Kasumi-1 (cell line): ENCODE data around the gene LRRC17.
A peak's percentile ranks its signal among the peaks of the same experiment; 100 is the strongest.
"Not testable (repeated sequence)": the region's sequence is repeated elsewhere in the genome, so short reads cannot be mapped to it uniquely, and the experiment has no call there.

ENCODE experiments used
- DNase-seq, 2 experiments: peaks; one replicate each; lab custom pipeline; 2025; lab: John Stamatoyannopoulos, UW

Gene LRRC17

GRCh38 chr7:102942868-102943267 is 30.1 kb downstream of the LRRC17 start:
- DNase-seq: no peak

GRCh38 chr7:102943423-102944169 is 30.8 kb downstream of the LRRC17 start:
- no peak for DNase-seq

GRCh38 chr7:102944241-102944640 is 31.4 kb downstream of the LRRC17 start:
- DNase-seq: no peak

GRCh38 chr7:102951839-102952238 is 39.0 kb downstream of the LRRC17 start:
- DNase-seq: no peak

GRCh38 chr7:102953406-102953805 is 40.6 kb downstream of the LRRC17 start:
- no peak for DNase-seq

- not testable (repeated sequence) for DNase-seq
Measured at GRCh38 chr7:102954359-102954758, 41.6 kb downstream of the LRRC17 start.

GRCh38 chr7:102958004-102958403 is 45.2 kb downstream of the LRRC17 start:
- not testable (repeated sequence) for DNase-seq

GRCh38 chr7:102961993-102962392 is 49.2 kb downstream of the LRRC17 start:
- DNase-seq: not testable (repeated sequence)

- no peak for DNase-seq
Measured at GRCh38 chr7:102966465-102966864, 53.7 kb downstream of the LRRC17 start.

GRCh38 chr7:102967798-102968197 is 55.0 kb downstream of the LRRC17 start:
- no peak for DNase-seq

DNA sequence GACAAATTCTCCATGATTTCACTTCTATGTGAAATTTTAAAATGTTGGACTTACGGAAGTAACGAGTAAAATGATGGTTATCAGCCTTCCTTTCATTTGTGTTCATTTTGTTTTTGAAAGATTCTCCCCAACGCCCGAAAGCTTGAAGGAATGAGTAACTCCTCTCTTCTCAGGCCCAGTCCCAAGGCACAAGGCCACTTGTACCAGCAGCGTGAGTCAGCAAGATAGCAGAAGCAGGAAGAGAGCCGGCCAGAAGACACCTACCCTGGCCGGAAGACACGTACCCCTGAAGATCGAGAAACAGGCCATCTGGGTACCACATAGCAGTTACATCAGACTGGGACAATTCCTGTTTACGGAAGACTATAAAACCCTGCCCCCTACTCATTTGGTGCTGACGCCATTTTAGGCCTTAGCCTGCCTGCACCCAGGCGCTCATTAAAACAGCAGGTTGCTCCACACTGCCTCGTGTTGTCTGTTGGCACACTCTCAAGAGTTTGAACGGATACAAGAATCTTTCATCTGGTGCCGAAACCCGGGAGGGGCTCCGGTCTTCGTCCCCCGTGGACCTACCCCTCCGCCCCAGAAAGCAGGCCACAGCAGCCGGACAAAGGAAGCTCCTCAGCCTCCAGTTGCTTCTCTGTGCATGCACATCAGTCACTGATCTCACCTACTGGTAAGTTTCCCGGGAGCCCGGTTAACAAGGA is 60.4 kb downstream of the LRRC17 start:
- DNase-seq: peak; percentile 45 to 65

GRCh38 chr7:102974366-102975236 is 61.8 kb downstream of the LRRC17 start:
- DNase-seq: peak; percentile 26 to 27

GRCh38 chr7:102975854-102976253 is 63.1 kb downstream of the LRRC17 start:
- DNase-seq: no peak

- DNase-seq: no peak
Measured at GRCh38 chr7:102976493-102976892, 63.7 kb downstream of the LRRC17 start.

- DNase-seq: not testable (repeated sequence)
Measured at GRCh38 chr7:102977586-102977985, 64.8 kb downstream of the LRRC17 start.

DNA sequence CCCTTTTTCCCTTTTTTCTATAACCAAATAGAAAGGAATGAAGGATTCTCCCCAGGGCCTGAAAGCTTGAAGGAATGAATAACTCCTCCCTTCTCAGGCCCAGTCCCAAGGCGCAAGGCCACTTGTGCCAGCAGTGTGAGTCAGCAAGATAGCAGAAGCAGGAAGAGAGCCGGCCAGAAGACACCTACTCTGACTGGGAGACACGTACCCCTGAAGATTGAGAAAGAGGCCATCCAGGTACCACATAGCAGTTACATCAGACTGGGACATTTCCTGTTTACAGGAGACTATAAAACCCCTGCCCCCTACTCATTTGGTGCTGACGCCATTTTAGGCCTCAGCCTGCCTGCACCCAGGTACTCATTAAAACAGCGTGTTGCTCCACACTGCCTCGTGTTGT is 65.5 kb downstream of the LRRC17 start:
- no peak for DNase-seq

DNA sequence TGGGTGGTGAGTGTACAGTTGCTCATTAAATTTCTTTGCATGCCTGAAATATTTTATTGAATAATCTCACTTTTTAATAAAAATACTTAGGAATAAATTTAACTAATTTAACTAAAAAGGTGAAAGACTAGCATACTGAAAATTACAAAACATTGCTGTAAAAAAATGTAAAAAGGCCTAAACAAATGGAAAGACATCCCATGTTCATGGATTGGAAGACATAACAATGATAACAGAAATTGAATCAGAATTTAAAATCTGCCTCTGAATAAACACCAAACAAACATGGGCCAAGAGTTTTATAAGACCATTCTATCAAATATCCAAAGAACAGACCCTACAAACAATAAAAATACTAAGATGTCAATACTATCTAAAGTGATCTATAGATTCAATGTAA is 66.9 kb downstream of the LRRC17 start:
- DNase-seq: no peak

DNA sequence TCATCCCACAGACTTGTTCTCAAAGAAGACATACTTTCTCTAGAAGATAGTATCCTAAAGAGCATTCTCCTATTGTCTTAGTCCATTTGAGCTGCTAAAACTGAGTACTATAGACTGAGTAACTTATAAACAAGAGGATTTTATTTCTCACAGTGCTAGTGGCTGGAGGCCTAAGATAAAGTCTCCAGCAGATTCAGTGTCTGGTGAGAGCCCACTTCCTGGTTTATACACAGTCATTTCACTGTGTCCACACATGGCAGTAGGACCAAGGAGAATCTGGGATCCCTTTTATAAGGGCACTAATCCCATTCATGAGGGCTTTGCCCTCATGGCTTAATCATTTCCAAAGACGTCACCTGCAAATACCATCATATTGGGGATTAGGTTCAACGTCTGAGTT is 68.7 kb downstream of the LRRC17 start:
- DNase-seq: no peak

DNA sequence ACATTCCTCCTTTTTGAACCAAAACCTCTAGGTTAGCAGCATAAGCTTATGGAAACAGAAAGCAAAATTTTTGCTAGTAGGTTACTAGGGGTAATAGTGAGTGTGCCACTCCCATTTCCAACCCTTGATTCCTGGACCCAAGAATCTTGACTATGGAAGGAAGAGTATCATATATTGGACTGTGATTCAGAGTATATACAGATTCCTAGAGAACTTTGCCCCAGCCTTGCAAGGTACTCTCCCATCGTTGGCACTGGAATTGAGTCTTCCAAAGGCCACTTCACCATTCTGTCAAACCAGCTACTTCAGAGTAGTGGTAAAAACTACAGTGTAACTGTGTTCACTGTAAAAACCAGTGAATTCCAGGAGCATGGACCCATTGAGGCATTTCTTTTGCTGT is 69.4 kb downstream of the LRRC17 start:
- no peak for DNase-seq

DNA sequence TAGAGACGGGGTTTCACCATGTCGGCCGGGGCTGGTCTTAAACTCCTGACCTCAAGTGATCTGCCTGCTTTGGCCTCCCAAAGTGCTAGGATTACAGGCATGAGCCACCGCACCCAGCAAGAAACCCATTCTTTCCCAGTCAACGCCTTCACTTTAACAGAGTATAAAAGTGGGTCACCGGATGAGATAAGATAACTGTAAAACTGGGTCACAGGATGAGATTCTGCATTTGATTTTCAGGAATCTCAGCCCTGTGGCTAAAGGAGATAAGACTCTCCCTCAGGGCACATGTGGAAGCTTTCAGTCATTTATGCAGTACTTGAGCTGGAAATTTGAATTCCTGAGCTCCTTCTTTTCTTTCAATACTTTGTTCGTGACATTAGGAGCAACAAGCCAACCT is 70.8 kb downstream of the LRRC17 start:
- DNase-seq: no peak

GRCh38 chr7:102985176-102985783 is 72.5 kb downstream of the LRRC17 start:
- no peak for DNase-seq

DNA sequence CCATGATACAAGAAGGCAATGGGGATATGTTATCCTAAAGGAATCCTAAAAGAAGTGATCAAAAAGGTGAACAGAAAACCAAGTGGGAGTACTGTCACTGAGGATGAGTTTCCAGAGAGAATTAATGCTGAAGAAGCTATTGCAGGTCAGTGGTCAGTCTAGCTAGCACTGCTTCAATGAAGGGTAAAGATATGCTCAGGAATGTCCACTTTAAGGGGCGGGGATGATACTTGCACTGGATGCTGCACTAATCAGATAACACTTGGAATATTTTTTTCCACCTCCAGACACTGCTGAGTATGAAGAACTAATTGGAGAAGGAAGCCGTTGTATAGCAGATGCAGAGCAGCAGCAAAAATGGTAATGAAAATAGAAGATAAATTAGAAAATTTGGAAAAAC is 75.3 kb downstream of the LRRC17 start:
- DNase-seq: no peak
